NCI-H526 treated with DMSO at 0.1 percent for 48 hours (cell line): ENCODE results near the gene ACTRT3.

Experiments used
- DNase-seq: peaks from one replicate; lab custom pipeline; 2025; lab: John Stamatoyannopoulos, UW

ACTRT3 gene

GRCh38 chr3:169769287-169770181 is at the start of gene ACTRT3:
TSS of gene ACTRT3 (minus strand) at chr3:169769561. CDS start at chr3:169769520, 41 bp downstream.
- DNase-seq, result peak; percentile 85

GRCh38 chr3:169818316-169818715 is 49.0 kb upstream of the ACTRT3 start:
- DNase-seq, result no peak

- no peak for DNase-seq
Observed at GRCh38 chr3:169815590-169816150, 46.3 kb upstream of the ACTRT3 start.

GRCh38 chr3:169813757-169814517 is 44.6 kb upstream of the ACTRT3 start:
- DNase-seq, result peak; percentile 50

- no peak for DNase-seq
Observed at GRCh38 chr3:169813278-169813677, 43.9 kb upstream of the ACTRT3 start.

GRCh38 chr3:169812332-169813235 is 43.2 kb upstream of the ACTRT3 start, which contains the start of the genes LRRC34 and LRRIQ4:
TSS of gene LRRC34 (minus strand) at chr3:169812904. CDS start at chr3:169812548, 356 bp downstream.
TSS of gene LRRIQ4 (plus strand) at chr3:169812870. CDS start at chr3:169821922, 9,052 bp downstream.
- peak; percentile 72 for DNase-seq

- DNase-seq, result peak; percentile 29
Observed at GRCh38 chr3:169811631-169812331, 42.4 kb upstream of the ACTRT3 start.

- DNase-seq, result no peak
Observed at GRCh38 chr3:169809230-169809795, 40.0 kb upstream of the ACTRT3 start.

GRCh38 chr3:169804681-169805080 is 35.3 kb upstream of the ACTRT3 start:
- no peak for DNase-seq

- DNase-seq, result no peak
Observed at GRCh38 chr3:169792359-169792758, 23.0 kb upstream of the ACTRT3 start.

- DNase-seq, result no peak
Observed at GRCh38 chr3:169790687-169791429, 21.5 kb upstream of the ACTRT3 start.

- no peak for DNase-seq
Observed at GRCh38 chr3:169790219-169790618, 20.9 kb upstream of the ACTRT3 start.

GRCh38 chr3:169787791-169788190 is 18.4 kb upstream of the ACTRT3 start:
- DNase-seq, result no peak

GRCh38 chr3:169787120-169787519 is 17.8 kb upstream of the ACTRT3 start:
- DNase-seq, result no peak

- no peak for DNase-seq
Observed at GRCh38 chr3:169781209-169781855, 12.0 kb upstream of the ACTRT3 start.

GRCh38 chr3:169780742-169781141 is 11.4 kb upstream of the ACTRT3 start:
- no peak for DNase-seq

GRCh38 chr3:169777822-169778221 is 8.5 kb upstream of the ACTRT3 start:
- DNase-seq, result no peak

- no peak for DNase-seq
Observed at GRCh38 chr3:169774186-169774585, 4.8 kb upstream of the ACTRT3 start.
